ENCODE results near the gene PLEKHF1.

The PLEKHF1 gene

GRCh38 chr19:29635963-29636362 is 29.3 kb upstream of the PLEKHF1 start:
- DNase-seq, result no peak

DNA sequence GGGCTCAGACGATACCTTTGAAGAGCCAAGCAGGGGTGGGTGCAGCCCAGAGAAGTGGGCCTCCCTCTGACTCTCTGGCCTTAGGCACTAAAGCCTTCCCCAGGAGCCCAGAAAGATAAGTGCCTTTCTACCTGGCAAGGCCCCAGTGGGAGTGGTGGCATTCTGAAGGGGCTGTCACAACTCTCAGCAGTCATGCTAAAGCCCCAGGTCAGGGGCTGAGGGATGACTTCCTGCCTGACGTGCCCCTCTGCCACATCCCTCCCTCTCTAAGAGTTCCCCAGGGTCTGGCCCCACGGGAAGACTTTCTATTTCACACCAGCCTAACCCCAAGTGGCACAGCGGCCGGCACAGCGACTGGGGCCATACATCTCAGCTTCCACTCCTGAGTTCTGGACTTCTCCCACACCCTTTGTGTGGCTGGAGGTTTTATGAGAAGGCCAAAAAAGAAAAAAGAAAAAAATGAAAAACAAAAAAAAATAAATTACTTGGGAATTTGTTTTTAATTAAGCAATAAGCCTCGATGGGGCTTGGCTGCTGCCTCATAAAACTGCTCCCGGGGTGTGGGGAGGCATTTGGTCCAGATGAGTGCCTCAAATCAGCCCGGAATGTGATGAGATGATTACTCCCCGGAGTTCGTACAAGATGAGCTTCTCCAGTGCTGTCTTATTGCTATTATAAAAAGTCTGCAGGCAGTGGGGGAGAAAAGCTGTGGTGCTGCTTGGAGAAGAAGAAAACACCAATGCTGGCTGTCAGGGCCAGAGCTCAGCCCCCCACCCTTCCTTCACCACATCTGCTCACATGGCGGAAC is 28.5 kb upstream of the PLEKHF1 start:
- no peak for DNase-seq

DNA sequence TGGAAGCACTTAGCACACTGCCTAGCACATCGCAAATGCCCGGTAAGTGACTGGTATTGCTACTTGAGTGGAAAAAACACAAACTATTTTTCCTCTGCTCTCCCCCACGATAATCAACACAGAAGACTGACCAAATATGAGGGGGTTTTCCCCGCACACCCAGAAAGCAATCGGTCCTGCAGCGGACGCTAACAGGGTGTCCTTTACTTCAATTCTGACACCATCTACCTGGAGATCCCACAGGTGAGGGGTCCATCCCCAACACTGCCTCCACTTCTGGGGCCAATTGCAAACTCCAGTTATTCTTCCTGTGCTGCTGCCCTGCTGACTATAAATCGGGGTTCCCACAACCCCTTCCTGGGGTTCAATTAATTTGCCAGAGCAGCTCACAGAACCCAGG is 26.2 kb upstream of the PLEKHF1 start:
- DNase-seq, result no peak

DNA sequence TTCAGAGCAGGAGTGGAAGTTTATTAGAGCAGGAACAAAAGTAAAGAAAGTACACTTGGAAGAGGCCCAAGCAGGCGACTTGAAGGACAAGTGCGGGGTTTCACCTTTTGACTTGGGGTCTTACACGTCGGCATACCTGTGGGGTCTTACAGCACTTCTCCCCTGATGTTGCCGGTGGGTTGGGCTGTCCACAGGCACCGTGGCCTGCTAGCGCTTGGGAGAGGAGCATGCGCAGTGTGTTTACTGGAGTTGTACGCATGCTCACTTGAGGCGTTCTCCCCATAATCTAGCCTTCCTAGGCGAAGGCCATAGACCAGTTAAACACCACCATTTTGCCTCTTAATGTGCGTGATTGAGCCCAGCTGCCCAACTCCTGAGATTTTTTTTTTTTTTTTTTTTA is 25.0 kb upstream of the PLEKHF1 start:
- no peak for DNase-seq

DNA sequence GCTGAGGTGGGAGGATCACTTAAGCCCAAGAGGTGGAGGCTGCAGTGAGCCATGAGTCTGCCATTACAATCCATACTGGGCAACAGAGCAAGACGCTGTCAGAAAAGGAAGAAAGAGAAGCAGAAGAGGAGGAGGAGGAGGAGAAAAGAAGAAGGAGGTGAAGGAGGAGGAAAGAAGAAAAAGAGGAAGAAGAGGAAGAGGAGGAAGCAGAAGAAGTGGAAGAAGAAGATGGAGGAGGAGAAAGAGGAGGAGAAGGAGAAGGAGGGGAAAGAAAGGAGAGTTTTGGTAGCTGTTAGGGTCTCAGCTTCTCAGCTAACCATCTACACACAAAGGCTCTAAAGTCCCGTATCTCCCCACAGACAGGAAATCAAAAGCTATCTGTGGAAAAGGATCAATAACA is 23.7 kb upstream of the PLEKHF1 start:
- no peak for DNase-seq

DNA sequence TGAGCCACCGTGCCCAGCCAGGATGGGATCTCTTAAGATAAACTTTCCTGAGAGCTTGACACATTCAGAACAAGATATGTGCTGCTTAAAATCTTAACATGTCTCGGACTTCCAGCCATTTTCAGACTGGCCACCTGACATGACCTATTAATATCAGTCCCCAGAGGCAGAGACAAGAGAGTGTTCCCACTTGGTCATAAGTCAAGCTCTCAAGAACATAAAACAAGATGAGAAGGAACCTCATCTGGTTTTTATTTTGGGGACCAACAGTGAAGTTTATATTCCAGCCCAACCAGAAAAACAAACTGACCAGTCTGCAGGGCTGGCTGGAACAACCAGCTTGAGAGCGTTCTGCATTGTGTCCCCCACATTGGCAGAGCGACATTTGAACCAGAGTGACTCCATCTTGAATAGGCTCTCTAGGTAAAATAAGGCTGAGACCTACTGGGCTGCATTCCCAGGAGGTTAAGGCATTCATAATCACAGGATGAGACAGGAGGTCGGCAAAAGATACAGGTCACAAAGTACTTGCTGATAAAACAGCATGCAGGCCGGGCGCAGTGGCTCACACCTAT is 21.8 kb upstream of the PLEKHF1 start:
- no peak for DNase-seq

GRCh38 chr19:29644210-29644609 is 21.1 kb upstream of the PLEKHF1 start:
- DNase-seq, result no peak

GRCh38 chr19:29645491-29645867 is 19.8 kb upstream of the PLEKHF1 start:
- DNase-seq, result no peak

DNA sequence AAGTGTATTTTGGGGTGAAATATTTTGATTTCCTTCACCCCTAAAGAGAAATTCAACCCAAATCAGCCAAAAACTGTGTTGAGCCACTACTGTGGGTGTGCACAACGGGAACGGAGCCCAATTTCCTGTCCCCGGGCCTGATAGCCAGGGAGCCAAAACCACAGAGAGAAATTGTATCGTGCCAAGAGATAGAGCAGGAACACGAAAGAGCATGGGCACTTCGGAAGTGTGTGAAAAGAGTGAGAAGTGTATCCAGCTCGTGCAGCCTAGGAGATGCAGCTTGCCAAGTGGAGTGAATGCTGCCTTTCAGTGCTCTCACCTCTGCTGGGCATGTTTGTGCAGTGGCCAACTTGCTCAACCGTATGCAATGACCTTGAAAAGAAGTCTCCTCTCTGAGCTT is 19.4 kb upstream of the PLEKHF1 start:
- no peak for DNase-seq

GRCh38 chr19:29650772-29651387 is 14.4 kb upstream of the PLEKHF1 start:
- DNase-seq, result no peak

DNA sequence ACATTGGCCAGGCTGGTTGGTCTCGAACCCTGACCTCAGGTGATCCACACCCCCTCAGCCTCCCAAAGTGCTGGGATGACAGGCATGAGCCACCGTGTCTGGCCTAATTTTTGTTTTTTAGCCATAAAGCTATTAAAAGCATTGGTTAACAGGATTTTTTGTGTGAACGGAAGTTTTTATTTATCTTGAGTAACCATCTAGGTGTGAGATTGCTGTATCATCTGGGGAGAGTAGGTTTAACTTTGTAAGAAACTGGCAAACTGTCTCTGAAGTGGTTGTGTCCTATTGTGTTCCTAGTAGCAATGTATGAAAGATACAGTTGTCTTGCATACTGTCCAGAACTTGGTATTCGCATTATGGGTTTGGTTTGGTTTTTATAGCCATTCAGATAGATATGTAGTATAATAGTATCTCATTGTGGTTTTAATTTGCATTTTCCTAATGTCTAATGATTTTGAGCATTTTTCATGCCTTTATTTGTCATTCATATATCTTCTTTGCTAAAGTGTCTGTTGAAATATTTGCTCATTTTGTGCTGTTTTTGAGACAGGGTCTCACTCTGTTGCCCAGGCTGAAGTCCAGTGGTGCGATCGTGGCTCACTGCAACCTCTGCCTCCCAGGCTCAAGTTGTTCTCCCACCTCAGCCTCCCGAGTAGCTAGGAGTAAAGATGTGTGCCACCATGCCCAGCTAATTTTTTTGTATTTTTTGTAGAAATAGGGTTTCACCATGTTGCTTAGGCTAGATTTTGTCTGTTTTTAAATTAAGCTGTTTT is 13.5 kb upstream of the PLEKHF1 start:
- no peak for DNase-seq

- no peak for DNase-seq
Measured at GRCh38 chr19:29653398-29653797, 11.9 kb upstream of the PLEKHF1 start.

- no peak for DNase-seq
Measured at GRCh38 chr19:29655648-29656335, 9.5 kb upstream of the PLEKHF1 start.

- DNase-seq, result no peak
Measured at GRCh38 chr19:29658221-29658991, 6.9 kb upstream of the PLEKHF1 start.

- no peak for DNase-seq
Measured at GRCh38 chr19:29660835-29661234, 4.4 kb upstream of the PLEKHF1 start.

DNA sequence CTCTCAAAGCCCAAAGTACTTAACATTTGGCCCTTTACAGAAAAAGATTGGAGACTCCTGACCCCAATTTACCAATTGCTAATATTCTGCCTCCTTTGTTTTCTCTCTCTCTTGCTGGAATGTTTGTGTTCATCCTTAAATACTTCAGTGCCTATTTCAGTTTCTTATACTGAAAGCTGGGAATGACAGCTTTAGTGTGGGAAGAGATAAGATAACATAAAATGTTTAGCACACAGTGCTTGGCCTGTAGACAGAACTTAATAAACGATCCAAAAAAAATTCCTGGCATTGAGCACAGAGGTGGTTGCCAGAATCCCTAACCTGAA is 3.0 kb upstream of the PLEKHF1 start:
- no peak for DNase-seq

GRCh38 chr19:29662604-29663404 is 2.5 kb upstream of the PLEKHF1 start:
- no peak for DNase-seq

DNA sequence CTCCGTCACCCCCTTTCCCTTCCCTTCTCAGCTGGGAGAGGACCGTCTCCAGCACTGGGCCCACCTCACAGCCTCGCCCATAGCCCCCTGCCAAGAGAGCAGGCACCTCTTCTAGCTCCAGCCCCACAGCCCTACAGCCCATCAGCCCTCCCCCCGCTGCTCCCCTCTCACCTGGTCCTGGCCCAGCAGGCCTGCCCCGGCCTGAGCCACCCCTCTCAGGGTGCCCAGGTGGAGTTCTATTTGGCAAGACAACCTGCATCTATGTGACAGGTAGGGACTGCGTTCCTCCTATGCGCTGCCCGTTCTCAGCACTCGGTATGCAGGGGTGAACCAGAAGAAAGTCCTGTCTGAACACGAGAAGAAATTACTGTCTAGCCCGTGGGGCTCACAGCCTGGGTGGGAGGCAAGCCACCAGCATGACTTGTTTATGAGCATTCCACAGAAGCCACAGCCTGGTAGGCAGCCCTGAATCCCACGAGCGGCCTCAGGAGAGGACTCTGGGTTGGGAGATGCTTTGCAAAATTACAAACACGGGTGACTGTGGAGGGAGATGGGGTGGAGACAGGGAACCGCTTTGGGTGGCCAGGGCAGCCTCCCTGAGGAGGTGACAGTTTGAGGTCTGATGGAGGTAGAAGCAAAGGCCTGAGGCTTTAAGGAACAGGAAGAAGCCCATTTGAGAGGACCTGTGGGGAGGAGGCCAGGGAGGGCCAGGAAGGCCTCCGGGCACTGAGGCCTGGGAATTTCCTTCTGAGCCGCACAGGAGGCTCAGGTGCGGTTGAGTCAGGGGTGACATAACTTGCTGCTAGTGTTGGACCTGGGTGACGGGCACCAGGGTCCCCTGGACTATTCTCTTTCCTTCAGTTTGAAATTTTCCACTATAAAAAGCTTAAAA is 1.2 kb upstream of the PLEKHF1 start:
- DNase-seq, result no peak

DNA sequence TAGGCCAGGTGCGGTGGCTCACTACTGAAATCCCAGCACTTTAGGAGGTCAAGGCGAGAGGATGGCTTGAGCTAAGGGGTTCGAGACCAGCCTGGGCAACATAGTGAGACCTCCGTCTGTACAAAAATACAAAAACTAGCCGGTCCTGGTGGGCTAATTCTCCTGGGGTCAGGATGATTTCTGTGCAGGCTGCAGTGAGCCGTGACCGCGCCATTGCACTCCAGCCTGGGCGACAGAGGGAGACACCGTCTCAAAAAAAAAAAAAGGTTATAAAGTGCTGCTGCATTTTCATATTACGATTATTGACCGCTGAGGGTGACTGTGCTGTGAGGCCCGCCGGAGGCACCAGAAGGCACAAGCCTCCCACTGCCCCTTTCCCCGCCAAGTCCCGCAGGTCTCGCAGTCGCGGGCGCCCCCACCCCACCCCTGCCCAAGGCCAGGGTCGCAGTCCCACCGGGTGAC is 477 bp upstream of the PLEKHF1 start:
- DNase-seq, result no peak

GRCh38 chr19:29665826-29666577 is 741 bp downstream of the PLEKHF1 start:
- DNase-seq, result no peak
